BJ (cell line): ENCODE measurements around the gene EDA. TPM values are rescaled to one million over a fixed set of nuclear protein-coding genes. Genes with fewer than 3 reads are reported as not detected.

Source experiments
- CTCF ChIA-PET: fragments of 350-600 bp; formaldehyde crosslinking; extraction: SDS; loops from one replicate; lab custom pipeline; 2021; ENCODE audit warnings: antibody characterized with exemption, inconsistent platforms; lab: Yijun Ruan, JAX
- POLR2A ChIA-PET: fragments of 300-600 bp; sonication (Branson Sonifier 250); formaldehyde crosslinking; extraction: SDS; loops from one replicate; lab custom pipeline; 2021; ENCODE audit warnings: antibody characterized with exemption; lab: Charles Lee
- DNase-seq: peaks from one replicate; pipeline ENCODE4 v3.0.0-alpha.2; 2011; ENCODE audit warnings: low read depth
- H3K27me3 ChIP-seq: 2 replicates; pipeline ENCODE4 v1.6.0; 2011; ENCODE audit warnings: low read length; ENCODE audit not compliant: control insufficient read depth, insufficient read depth
- H3K36me3 ChIP-seq: 2 replicates; pipeline ENCODE4 v1.5.1; 2011; ENCODE audit warnings: low read length; ENCODE audit not compliant: control insufficient read depth, insufficient read depth
- H3K4me3 ChIP-seq: 2 replicates; pipeline ENCODE4 v1.5.1; 2011; ENCODE audit warnings: low read depth, mild to moderate bottlenecking, control low read depth, low read length
- CTCF ChIP-seq: IDR thresholded peaks from 2 replicates; pipeline ENCODE4 v1.5.1; 2011; ENCODE audit warnings: low read depth, mild to moderate bottlenecking, control low read depth, inconsistent platforms, low read length, moderate library complexity; ENCODE audit not compliant: insufficient read depth
- polyA plus RNA-seq: library from polyadenylated mRNA; depleted of rRNA; stranded (reverse); fragments of >200 nt; gene quantifications from 2 replicates; pipeline ENCODE4 v1.2.3, GENCODE V29; 2011

Gene EDA
- polyA plus RNA-seq, 1 experiment = 0.06 TPM

- no peak for TF ChIP-seq CTCF
- no peak for DNase-seq
- Histone ChIP-seq H3K27me3 (no peaks in the 10 kb centered on the region), H3K36me3 (no peaks in the 10 kb centered on the region), H3K4me3 (no peak overlapping the region)
- ChIA-PET CTCF (interaction anchor here (0.7 to 1.3 kb wide), 2 partner anchors 13 to 1589 kb away, joined by 3 to 4 read pairs; no protein-coding TSS in a partner anchor), POLR2A (no interaction called here)
Measured at GRCh38 chrX:70046978-70047377, 431.1 kb downstream of the EDA start.

GRCh38 chrX:70049406-70049805 lies 433.5 kb downstream of the EDA start:
- CTCF ChIA-PET = no interaction called here

GRCh38 chrX:70049925-70050324 lies 434.0 kb downstream of the EDA start, which contains the start of gene AWAT2:
AWAT2 (minus strand) TSS chrX:70049938; CDS start chrX:70049932, 6 bp downstream.
- H3K27me3 ChIP-seq = no peaks in the 10 kb centered on the region
- H3K36me3 ChIP-seq = no peaks in the 10 kb centered on the region
- no peak for TF ChIP-seq CTCF
- no peak for DNase-seq
- ChIA-PET POLR2A (no interaction called here), CTCF (no interaction called here)
- H3K4me3 ChIP-seq = no peak within 1 kb of the TSS

More at GRCh38 chrX:70049406-70049805, 433.5 kb downstream of the EDA start:
- no peak for TF ChIP-seq CTCF
- Histone ChIP-seq H3K4me3 (no peak overlapping the region), H3K36me3 (no peaks in the 10 kb centered on the region), H3K27me3 (no peaks in the 10 kb centered on the region)
- POLR2A ChIA-PET = no interaction called here
- no peak for DNase-seq

DNA sequence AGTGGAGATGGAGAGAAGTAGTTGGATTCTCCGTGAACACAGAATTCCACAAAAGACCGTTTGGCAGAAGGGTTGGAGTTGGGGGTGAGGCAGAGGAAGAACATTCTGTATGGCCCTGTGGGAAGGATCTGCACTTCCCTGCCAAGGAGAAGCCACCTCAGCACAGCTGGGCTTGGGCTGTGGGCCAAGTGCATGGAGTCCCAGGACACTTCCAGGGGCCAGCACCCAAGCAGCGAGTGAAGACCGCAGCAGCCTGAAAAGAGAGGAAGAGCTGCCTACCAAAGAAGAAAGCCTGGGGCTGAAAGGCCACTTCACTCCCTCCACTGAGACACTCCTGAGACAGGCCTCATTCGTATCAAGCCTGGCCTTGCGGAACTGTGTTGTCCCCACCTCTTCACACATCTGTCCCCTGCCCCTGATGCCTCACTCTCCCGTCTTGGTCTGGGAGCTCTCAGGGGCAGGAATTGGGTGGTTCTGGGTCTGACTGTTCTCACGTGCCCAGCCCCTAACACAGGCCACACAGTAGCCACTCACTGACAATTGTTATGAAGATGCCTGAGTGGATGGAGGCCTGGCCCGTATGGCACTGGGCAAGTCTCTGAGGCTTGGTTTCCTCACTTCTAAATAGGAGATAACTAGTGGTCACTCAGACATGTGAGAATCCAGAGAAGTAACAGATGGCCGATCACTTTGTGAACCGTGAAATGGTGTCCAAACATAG lies 437.1 kb downstream of the EDA start:
- DNase-seq = no peak
- no peak for TF ChIP-seq CTCF
- Histone ChIP-seq H3K4me3 (no peak overlapping the region), H3K36me3 (no peaks in the 10 kb centered on the region), H3K27me3 (no peaks in the 10 kb centered on the region)
- POLR2A ChIA-PET = no interaction called here
- CTCF ChIA-PET = interaction anchor here (1.1 kb wide), 1 partner anchor 20 kb away, joined by 3 read pairs; no protein-coding TSS in a partner anchor

DNA sequence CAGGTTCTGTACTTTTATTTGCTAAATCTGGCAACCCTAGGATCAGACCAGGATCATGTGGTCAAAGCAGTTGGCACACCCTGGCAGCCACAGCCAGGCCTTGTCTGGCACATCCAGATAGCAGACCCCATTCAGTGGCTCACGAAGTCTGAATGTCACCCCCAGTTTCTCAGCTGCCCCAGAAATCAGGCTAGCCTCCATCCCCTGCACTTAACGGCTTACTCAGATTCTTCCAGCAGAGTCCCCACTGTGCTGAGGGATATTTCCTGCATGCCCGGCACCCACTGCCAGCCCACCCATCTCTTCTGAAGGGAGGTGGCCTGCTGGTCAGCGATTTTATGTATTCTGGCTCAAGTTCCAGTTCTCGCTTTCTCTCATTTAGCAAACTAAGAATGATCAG lies 438.5 kb downstream of the EDA start:
- no peak for TF ChIP-seq CTCF
- no peaks in the 10 kb centered on the region for H3K27me3 ChIP-seq
- no peaks in the 10 kb centered on the region for H3K36me3 ChIP-seq
- H3K4me3 ChIP-seq = no peak overlapping the region
- no peak for DNase-seq
- POLR2A ChIA-PET = interaction anchor here (0.6 kb wide), 1 partner anchor 766 kb away, joined by 3 read pairs; no protein-coding TSS in a partner anchor
- CTCF ChIA-PET = no interaction called here
